NCI-H82 treated with DMSO at 0.1 percent for 48 hours (cell line): ENCODE measurements around the gene ADAM15.

ENCODE experiments used
- DNase-seq: peaks from one replicate; lab custom pipeline; 2025; ENCODE audit not compliant: unreplicated experiment; lab: John Stamatoyannopoulos, UW

The ADAM15 gene

GRCh38 chr1:155011437-155012025, 39.6 kb upstream of the ADAM15 start:
- no peak for DNase-seq

- peak; percentile 98 for DNase-seq
Measured at GRCh38 chr1:155012026-155012546, 39.0 kb upstream of the ADAM15 start.

DNA sequence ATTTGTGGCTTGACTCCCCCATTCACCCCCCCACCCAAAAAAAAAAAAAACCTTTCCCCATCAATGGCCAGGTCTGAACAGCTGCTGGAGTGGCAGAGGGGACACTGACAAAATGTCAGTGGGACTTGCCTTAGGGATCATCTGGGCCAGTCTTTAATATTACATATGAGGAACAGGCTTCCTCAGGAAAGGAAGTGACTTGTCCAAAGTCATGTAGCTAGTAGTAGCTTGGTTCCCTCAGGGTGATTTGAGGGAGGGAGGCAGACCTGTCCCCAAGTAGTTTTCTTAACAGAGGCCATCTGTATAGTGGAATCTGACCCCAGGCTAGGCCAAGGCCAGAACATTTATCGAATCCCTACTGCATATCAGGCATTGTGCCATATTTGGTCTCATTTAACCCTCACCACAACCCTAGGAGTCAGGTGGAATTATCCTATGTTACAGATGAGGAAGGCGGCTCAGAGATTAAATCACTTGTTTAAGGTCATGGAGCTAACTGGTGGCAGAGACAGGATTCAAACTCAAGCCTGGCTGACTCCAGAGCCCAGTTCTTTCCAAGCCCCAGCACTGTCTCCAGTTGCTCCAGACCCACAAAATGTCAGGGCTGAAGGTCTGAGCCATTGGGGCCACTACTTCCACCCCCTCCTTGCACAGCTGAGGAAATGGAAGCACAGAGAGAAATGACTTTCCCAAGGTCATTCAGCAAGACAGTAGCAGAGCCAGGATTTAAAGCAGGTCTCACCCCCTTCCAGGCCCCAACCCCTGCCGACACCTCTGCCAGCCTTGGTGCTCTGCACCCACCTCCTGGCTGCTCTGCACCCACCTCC, 38.1 kb upstream of the ADAM15 start:
- no peak for DNase-seq

DNA sequence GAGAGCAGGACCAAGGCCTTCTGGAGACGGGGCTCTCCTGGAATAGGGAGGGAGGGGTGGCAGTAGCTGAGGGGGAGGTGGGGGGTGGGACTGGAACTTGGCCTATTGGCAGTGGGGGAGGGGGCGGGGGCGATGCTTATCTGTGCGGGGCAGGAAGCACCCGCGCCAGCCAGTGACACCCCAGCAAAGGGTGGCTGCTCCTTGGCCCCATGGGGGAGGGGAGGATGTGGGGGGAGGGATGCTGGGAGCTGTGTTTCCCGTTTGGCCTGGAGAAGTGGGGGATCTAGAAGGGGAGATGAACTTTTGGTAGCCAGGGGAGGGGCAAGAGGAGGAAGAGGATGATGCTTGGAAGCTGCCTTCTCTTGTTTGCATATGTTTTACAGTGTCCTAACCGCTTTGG, 37.5 kb upstream of the ADAM15 start:
- no peak for DNase-seq

GRCh38 chr1:155014709-155015508, 36.2 kb upstream of the ADAM15 start:
- no peak for DNase-seq

DNA sequence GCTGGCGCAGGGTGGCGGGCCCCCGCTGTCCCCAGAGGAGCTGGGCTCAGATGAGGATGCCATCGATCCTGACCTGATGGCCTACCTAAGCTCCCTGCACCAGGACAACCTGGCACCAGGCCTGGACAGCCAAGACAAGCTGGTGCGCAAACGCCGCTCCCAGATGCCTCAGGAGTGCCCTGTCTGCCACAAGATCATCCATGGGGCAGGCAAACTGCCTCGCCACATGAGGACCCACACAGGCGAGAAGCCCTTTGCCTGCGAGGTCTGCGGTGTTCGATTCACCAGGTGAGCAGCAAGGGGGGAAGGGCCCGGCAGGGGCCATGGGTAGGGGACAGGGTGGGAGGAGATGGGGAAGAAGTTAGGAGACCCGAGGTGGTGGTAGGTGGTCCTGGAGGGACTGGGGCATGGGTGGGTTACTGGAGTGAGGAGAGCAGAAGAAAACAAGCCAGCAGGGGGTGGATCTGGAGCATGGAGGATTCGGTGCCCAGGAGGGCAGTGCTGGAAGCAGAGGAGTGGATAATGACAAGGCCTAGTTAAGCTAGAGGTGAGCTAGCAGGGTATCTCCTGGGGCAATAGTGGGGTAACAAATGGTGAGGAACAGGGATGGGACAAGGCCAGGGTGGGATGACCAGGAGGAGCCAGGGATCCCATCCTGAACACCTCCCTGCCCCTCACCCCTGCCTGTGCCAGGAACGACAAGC, 35.4 kb upstream of the ADAM15 start:
- no peak for DNase-seq

- no peak for DNase-seq
Measured at GRCh38 chr1:155016231-155016831, 34.8 kb upstream of the ADAM15 start.

GRCh38 chr1:155017041-155017945, 33.8 kb upstream of the ADAM15 start:
- DNase-seq: peak; percentile 85

DNA sequence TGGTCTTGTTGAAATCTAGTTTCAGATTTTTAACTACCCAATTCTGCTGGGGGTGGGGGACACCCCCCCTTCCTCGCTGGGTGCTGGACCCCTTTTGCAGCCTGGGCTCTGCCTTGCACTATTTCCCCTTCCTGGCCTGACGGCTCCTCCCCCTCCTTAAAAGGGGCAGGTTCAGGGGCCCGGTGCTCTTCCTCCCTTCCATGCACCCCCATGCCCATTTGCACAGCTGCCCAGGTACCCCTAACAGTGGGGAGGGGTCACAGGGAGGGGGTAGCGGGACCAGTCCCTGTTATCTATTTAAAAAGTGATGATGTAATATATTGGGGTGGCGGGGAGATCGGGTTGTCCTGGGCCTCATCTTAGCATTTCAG, 33.2 kb upstream of the ADAM15 start:
- no peak for DNase-seq

DNA sequence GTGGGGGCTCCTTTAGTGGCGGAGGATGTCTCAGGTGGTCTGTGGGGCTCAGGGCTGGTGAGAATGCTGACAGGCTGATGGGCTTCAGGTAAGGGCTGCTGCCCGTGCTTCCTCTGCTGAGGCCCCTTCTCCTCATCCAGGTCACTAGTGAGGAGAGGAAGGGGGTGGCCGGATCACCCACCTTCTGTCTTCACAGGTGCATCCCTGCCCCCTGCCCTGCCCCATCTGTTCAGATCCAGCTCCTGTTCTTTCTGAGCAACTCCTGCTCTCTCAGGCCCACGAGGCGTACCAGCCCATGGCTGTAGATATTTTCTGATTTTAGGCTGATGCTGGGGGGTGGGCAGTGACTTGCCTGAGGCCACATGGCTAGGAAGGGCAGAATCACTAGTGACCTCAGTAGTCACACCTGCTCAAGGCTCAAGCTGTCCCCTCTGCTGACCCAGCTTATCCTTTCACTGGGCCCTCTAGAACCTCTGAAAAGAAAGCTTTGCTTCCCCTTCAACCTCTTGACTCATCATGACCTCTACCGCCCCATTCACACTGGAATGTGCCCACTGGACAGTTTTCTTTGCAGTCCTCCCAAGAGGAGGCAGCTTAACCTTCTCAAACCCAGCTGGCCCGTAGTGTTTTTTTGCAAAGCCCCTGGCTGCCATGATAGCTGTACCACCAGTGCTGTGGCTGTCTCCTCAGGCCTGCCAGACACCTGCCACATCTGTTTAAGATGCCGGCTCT, 32.3 kb upstream of the ADAM15 start:
- DNase-seq: no peak

DNA sequence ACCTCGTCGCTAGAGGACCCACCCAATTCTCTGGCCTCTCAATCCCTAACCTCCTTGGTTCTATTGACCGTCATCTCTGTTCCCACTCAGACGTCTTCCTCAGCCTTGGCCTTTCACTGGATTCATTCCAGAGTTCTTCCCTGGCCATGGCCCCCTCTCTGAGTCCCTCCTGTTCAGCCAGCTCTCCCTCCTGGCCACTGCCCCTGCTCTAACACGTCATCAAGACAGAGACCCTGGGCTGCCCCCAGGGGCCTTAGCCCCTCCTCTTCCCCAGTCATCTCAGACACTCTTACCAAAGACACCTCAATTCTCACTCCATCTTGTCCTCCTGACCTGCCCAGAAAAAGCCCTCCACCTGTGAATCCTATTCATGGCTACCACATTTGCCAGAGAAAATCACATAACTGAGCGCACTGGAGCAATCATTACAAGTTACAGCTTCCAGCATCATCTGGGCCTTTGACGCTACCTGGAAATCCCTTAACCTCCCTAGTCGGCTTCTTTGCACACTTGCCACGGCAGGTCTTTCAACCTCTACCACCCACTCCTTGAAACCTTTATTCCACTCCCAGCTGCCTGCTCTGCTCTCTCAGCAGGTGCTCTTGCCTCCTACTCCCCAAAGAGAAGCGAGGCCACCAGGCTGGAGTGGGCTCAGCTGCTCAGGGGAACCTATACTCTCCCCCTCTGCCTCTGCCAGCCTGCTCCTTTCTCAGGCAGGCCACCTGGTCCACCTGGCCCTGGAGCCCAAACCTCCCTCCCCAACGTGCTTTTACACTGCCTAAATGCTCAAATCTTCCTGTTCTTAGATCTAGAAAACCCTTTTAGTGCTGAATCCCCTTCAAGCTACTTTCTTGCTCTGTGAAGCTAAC, 31.5 kb upstream of the ADAM15 start:
- DNase-seq: no peak

- DNase-seq: no peak
Measured at GRCh38 chr1:155022136-155022926, 28.8 kb upstream of the ADAM15 start.

DNA sequence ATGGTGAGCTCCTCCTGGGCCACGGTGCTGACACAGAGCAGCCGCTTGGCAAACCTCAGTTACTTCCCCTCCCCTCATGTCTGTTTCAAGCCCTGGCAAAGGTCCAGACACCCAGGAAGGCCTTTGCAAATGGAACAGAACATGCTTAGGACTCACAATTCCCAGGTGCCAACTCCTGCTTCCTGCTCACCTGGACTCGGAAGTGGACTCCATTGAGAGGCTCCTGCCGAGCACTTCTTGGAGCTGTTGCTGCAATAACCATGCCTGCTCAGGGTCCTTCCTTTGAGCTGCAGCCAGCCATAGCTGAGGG, 28.2 kb upstream of the ADAM15 start:
- no peak for DNase-seq

DNA sequence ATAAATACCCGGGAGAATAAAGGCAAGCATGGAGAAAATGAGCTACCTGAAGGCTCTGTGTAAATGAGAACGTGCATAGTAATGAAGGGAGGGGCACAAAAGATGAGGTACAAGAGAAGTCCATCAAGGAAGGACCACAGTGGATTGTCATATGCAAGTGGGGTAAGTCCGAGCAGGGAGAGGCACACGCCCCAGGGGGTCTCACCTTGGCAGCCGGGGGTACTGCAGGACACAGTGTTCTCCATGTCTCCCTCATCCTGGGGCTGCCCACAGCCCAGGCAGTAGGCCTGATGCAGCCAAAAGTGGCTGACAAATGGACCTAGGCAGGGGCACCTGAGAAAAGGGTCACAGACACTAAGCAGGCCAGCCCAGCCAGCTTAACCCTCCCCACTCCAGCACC, 27.5 kb upstream of the ADAM15 start:
- no peak for DNase-seq

GRCh38 chr1:155024315-155024714, 26.8 kb upstream of the ADAM15 start:
- no peak for DNase-seq

- DNase-seq: no peak
Measured at GRCh38 chr1:155026154-155026553, 25.0 kb upstream of the ADAM15 start.

GRCh38 chr1:155026588-155026987, 24.5 kb upstream of the ADAM15 start:
- DNase-seq: no peak
